Hematopoietic multipotent progenitor cell treated with erythropoietin and hydrocortisone succinate and interleukin-3 and kit ligand, for 15 days (in vitro differentiated cells): Measurements from ENCODE around the gene FZR1.
"Not testable (repeated sequence)": the region's sequence is repeated elsewhere in the genome, so short reads cannot be mapped to it uniquely, and the experiment has no call there.

Source experiments
- DNase-seq: peaks from one replicate; pipeline ENCODE4 v3.0.0-alpha.2; 2015; ENCODE audit warnings: low spot score

The FZR1 gene

GRCh38 chr19:3547301-3547731, 41.2 kb downstream of the FZR1 start:
- peak; percentile 40 for DNase-seq

- no peak for DNase-seq
Measured at GRCh38 chr19:3547767-3548282, 41.7 kb downstream of the FZR1 start.

GRCh38 chr19:3548606-3549005, 42.5 kb downstream of the FZR1 start:
- no peak for DNase-seq

GRCh38 chr19:3549816-3550215, 43.7 kb downstream of the FZR1 start:
- no peak for DNase-seq

GRCh38 chr19:3550947-3551791, 45.1 kb downstream of the FZR1 start:
- no peak for DNase-seq

- DNase-seq: no peak
Measured at GRCh38 chr19:3551792-3552095, 45.6 kb downstream of the FZR1 start.

GRCh38 chr19:3554254-3555083, 48.4 kb downstream of the FZR1 start:
- DNase-seq: no peak

- DNase-seq: peak; percentile 27
Measured at GRCh38 chr19:3555653-3556422, 49.7 kb downstream of the FZR1 start.

- DNase-seq: no peak
Measured at GRCh38 chr19:3556423-3556977, 50.4 kb downstream of the FZR1 start.

GRCh38 chr19:3556978-3557460, 50.9 kb downstream of the FZR1 start:
- peak; percentile 33 for DNase-seq

GRCh38 chr19:3557461-3558248, 51.5 kb downstream of the FZR1 start, which contains the start of gene MFSD12:
MFSD12 (minus strand) TSS chr19:3557586; CDS start chr19:3557403, 183 bp downstream.
- peak; percentile 97 for DNase-seq

GRCh38 chr19:3563709-3564524, 57.8 kb downstream of the FZR1 start:
- no peak for DNase-seq

GRCh38 chr19:3565139-3565538, 59.0 kb downstream of the FZR1 start:
- no peak for DNase-seq

GRCh38 chr19:3570042-3570441, 63.9 kb downstream of the FZR1 start:
- DNase-seq: not testable (repeated sequence)

GRCh38 chr19:3570606-3571011, 64.5 kb downstream of the FZR1 start:
- no peak for DNase-seq

GRCh38 chr19:3572132-3572854, 66.2 kb downstream of the FZR1 start:
- DNase-seq: peak; percentile 99

- DNase-seq: no peak
Measured at GRCh38 chr19:3572855-3573161, 66.7 kb downstream of the FZR1 start, which contains the start of gene HMG20B. HMG20B (plus strand) TSS chr19:3572944; CDS start chr19:3573310, 366 bp downstream.

GRCh38 chr19:3573162-3573857, 67.2 kb downstream of the FZR1 start:
- no peak for DNase-seq
